Prostate gland (tissue), 2 donors: ENCODE measurements around the gene ALOX15.

Experiments
- POLR2A ChIP-seq: fragments of 450-650 bp; IDR thresholded peaks from one replicate; pipeline ENCODE4 v1.6.1; 2016; ENCODE audit warnings: antibody characterized with exemption, mild to moderate bottlenecking
- POLR2AphosphoS5 ChIP-seq: sonication (generic); formaldehyde crosslinking; IDR thresholded peaks from one replicate; pipeline ENCODE4 v1.6.1; 2017; ENCODE audit warnings: antibody characterized with exemption
- TF ChIP-seq, protein P1 (sequence below), 4 experiments: fragments of 200-600 bp in 2 of 4; fragments of 450-650 bp in 2 of 4; sonication (generic) in 2 of 4; IDR thresholded peaks; 1 replicate in 3 of 4; 2 replicates in 1 of 4; pipeline ENCODE4 v1.5.1; 2016 to 2019; ENCODE audit warnings: antibody characterized with exemption in 4 of 4, mild to moderate bottlenecking in 2 of 4, moderate library complexity in 2 of 4

DNA sequence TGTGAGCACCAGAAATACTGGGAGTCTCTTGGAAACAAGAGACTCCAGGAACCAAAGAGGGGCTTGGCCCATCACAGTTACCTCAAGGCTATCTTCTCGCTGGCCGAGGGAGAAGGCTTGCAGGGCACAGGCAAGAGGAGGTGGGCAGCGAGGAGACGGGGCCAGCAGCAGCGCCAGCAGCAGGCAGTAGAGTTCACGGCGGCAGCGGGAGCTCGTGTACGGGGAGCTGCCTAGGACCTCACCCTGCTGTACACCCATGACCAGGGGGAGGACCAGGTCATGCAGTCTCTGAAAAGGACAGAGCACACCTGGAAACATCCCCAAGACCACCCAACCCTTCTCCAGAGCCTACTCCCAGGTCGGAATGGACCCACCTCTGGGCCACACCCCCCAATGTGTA lies 31.7 kb upstream of the ALOX15 start:
- TF ChIP-seq POLR2AphosphoS5 (no peak), POLR2A (no peak)
- TF ChIP-seq, protein P1, sequence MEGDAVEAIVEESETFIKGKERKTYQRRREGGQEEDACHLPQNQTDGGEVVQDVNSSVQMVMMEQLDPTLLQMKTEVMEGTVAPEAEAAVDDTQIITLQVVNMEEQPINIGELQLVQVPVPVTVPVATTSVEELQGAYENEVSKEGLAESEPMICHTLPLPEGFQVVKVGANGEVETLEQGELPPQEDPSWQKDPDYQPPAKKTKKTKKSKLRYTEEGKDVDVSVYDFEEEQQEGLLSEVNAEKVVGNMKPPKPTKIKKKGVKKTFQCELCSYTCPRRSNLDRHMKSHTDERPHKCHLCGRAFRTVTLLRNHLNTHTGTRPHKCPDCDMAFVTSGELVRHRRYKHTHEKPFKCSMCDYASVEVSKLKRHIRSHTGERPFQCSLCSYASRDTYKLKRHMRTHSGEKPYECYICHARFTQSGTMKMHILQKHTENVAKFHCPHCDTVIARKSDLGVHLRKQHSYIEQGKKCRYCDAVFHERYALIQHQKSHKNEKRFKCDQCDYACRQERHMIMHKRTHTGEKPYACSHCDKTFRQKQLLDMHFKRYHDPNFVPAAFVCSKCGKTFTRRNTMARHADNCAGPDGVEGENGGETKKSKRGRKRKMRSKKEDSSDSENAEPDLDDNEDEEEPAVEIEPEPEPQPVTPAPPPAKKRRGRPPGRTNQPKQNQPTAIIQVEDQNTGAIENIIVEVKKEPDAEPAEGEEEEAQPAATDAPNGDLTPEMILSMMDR (IDR thresholded peaks at IDR 0.05): no peak
